WERI-Rb-1 (cell line): ENCODE measurements around the gene TRABD2B.

Source experiments
- DNase-seq: peaks from one replicate; pipeline ENCODE4 v3.0.0-alpha.2; 2020
- H3K27ac ChIP-seq: fragments of 250-450 bp; sonication (Bioruptor Pico); 2 replicates; pipeline ENCODE4 v1.5.1; 2020; ENCODE audit warnings: mild to moderate bottlenecking, moderate library complexity
- H3K27me3 ChIP-seq: fragments of 250-450 bp; sonication (Bioruptor Pico); 2 replicates; pipeline ENCODE4 v1.5.1; 2021; ENCODE audit warnings: mild to moderate bottlenecking, low read depth, moderate library complexity; ENCODE audit not compliant: insufficient read depth, severe bottlenecking
- H3K36me3 ChIP-seq: fragments of 250-450 bp; sonication (Bioruptor Pico); 2 replicates; pipeline ENCODE4 v1.5.1; 2020; ENCODE audit warnings: mild to moderate bottlenecking, moderate library complexity
- H3K4me3 ChIP-seq: 2 replicates; pipeline ENCODE4 v1.5.1; 2011; ENCODE audit warnings: low read depth, mild to moderate bottlenecking, control low read depth, low read length
- H3K9me3 ChIP-seq: fragments of 250-450 bp; sonication (Bioruptor Pico); 2 replicates; pipeline ENCODE4 v1.5.1; 2021; ENCODE audit warnings: mild to moderate bottlenecking, moderate library complexity; ENCODE audit not compliant: severe bottlenecking
- CTCF ChIP-seq: IDR thresholded peaks from 2 replicates; pipeline ENCODE4 v1.5.1; 2011; ENCODE audit warnings: low read depth, mild to moderate bottlenecking, control low read depth, inconsistent platforms, low read length

Gene TRABD2B

GRCh38 chr1:47793563-47793962 lies 203.6 kb downstream of the TRABD2B start:
- no peaks in the 10 kb centered on the region for H3K27me3 ChIP-seq
- no peaks in the 10 kb centered on the region for H3K9me3 ChIP-seq
- no peak for DNase-seq
- H3K27ac ChIP-seq, result no peak overlapping the region
- no peaks in the 10 kb centered on the region for H3K36me3 ChIP-seq
- H3K4me3 ChIP-seq, result no peak overlapping the region
- no peak for TF ChIP-seq CTCF

GRCh38 chr1:47792779-47793178 lies 204.4 kb downstream of the TRABD2B start:
- no peak for DNase-seq
- Histone ChIP-seq H3K4me3 (no peak overlapping the region), H3K9me3 (no peaks in the 10 kb centered on the region)

GRCh38 chr1:47791879-47792608 lies 205.1 kb downstream of the TRABD2B start:
- DNase-seq, result no peak
- H3K9me3 ChIP-seq, result no peaks in the 10 kb centered on the region
- H3K36me3 ChIP-seq, result no peaks in the 10 kb centered on the region
- H3K4me3 ChIP-seq, result no peak overlapping the region
- H3K27ac ChIP-seq, result no peak overlapping the region
- no peaks in the 10 kb centered on the region for H3K27me3 ChIP-seq
- no peak for TF ChIP-seq CTCF

More at GRCh38 chr1:47792779-47793178, 204.4 kb downstream of the TRABD2B start:
- H3K36me3 ChIP-seq, result no peaks in the 10 kb centered on the region
- no peak for TF ChIP-seq CTCF
- H3K27me3 ChIP-seq, result no peaks in the 10 kb centered on the region
- H3K27ac ChIP-seq, result no peak overlapping the region

GRCh38 chr1:47788761-47789160 lies 208.4 kb downstream of the TRABD2B start:
- Histone ChIP-seq H3K27ac (no peak overlapping the region), H3K27me3 (no peaks in the 10 kb centered on the region), H3K4me3 (no peak overlapping the region), H3K9me3 (no peaks in the 10 kb centered on the region), H3K36me3 (no peaks in the 10 kb centered on the region)
- DNase-seq, result no peak
- TF ChIP-seq CTCF, result no peak

- no peak for TF ChIP-seq CTCF
- Histone ChIP-seq H3K27me3 (no peaks in the 10 kb centered on the region), H3K4me3 (no peak overlapping the region), H3K27ac (no peak overlapping the region), H3K36me3 (no peaks in the 10 kb centered on the region), H3K9me3 (no peaks in the 10 kb centered on the region)
- DNase-seq, result no peak
Observed at GRCh38 chr1:47787560-47787959, 209.6 kb downstream of the TRABD2B start.

- Histone ChIP-seq H3K4me3 (no peak overlapping the region), H3K27ac (no peak overlapping the region), H3K27me3 (no peaks in the 10 kb centered on the region), H3K9me3 (no peaks in the 10 kb centered on the region), H3K36me3 (no peaks in the 10 kb centered on the region)
- DNase-seq, result no peak
- TF ChIP-seq CTCF, result no peak
Observed at GRCh38 chr1:47786316-47786715, 210.9 kb downstream of the TRABD2B start.
